IPS-20b (cell line): ENCODE data around the gene WDFY4.

Experiments
- H3K27ac ChIP-seq: one replicate; pipeline ENCODE4 v1.5.1; 2013; ENCODE audit warnings: low read length
- H3K27me3 ChIP-seq: 2 replicates; pipeline ENCODE4 v1.6.1; 2013; ENCODE audit warnings: mild to moderate bottlenecking, low read length, inconsistent platforms; ENCODE audit not compliant: insufficient read depth
- H3K36me3 ChIP-seq: 2 replicates; pipeline ENCODE4 v1.6.1; 2013; ENCODE audit warnings: low read depth, mild to moderate bottlenecking, inconsistent platforms, low read length, moderate library complexity; ENCODE audit not compliant: insufficient read depth
- H3K4me1 ChIP-seq: 2 replicates; pipeline ENCODE4 v1.6.1; 2013; ENCODE audit warnings: mild to moderate bottlenecking, control low read depth, inconsistent platforms, low read length, moderate library complexity; ENCODE audit not compliant: insufficient read depth
- H3K4me3 ChIP-seq: 2 replicates; pipeline ENCODE4 v1.5.1; 2013; ENCODE audit warnings: mild to moderate bottlenecking, low read length, inconsistent platforms
- H3K9ac ChIP-seq: 2 replicates; pipeline ENCODE4 v1.6.1; 2013; ENCODE audit warnings: low read depth, mild to moderate bottlenecking, inconsistent platforms, low read length, moderate library complexity
- H3K9me3 ChIP-seq: 2 replicates; pipeline ENCODE4 v1.6.1; 2013; ENCODE audit warnings: mild to moderate bottlenecking, low read depth, low read length, inconsistent platforms; ENCODE audit not compliant: insufficient read depth

Gene WDFY4

GRCh38 chr10:48836605-48837004 is 151.9 kb downstream of the WDFY4 start:
- Histone ChIP-seq H3K9ac (no peak overlapping the region), H3K9me3 (no peaks in the 10 kb centered on the region), H3K27ac (no peak overlapping the region), H3K36me3 (no peaks in the 10 kb centered on the region), H3K27me3 (no peaks in the 10 kb centered on the region; the same call in 1 of the 2 replicates), H3K4me1 (no peaks in the 10 kb centered on the region), H3K4me3 (no peak overlapping the region)

GRCh38 chr10:48838834-48839233 is 154.2 kb downstream of the WDFY4 start:
- Histone ChIP-seq H3K36me3 (no peaks in the 10 kb centered on the region), H3K4me3 (no peak overlapping the region), H3K27me3 (no peaks in the 10 kb centered on the region; the same call in 1 of the 2 replicates), H3K27ac (no peak overlapping the region), H3K4me1 (no peaks in the 10 kb centered on the region), H3K9me3 (no peaks in the 10 kb centered on the region), H3K9ac (no peak overlapping the region)

- no peak overlapping the region for H3K4me3 ChIP-seq
- H3K9me3 ChIP-seq: no peaks in the 10 kb centered on the region
- no peak overlapping the region for H3K9ac ChIP-seq
- H3K4me1 ChIP-seq: no peaks in the 10 kb centered on the region
- H3K27me3 ChIP-seq: no peaks in the 10 kb centered on the region; the same call in 1 of the 2 replicates
- no peaks in the 10 kb centered on the region for H3K36me3 ChIP-seq
- H3K27ac ChIP-seq: no peak overlapping the region
These were observed 155.4 kb downstream of the WDFY4 start for GRCh38 chr10:48839809-48840679.

- Histone ChIP-seq H3K4me3 (no peak overlapping the region), H3K4me1 (no peaks in the 10 kb centered on the region), H3K27me3 (no peaks in the 10 kb centered on the region), H3K36me3 (no peaks in the 10 kb centered on the region), H3K9ac (no peak overlapping the region), H3K27ac (no peak overlapping the region), H3K9me3 (no peaks in the 10 kb centered on the region)
These were observed 157.6 kb downstream of the WDFY4 start for GRCh38 chr10:48842231-48842630.

GRCh38 chr10:48843198-48843597 is 158.5 kb downstream of the WDFY4 start:
- Histone ChIP-seq H3K36me3 (no peaks in the 10 kb centered on the region), H3K4me3 (no peak overlapping the region), H3K27me3 (no peaks in the 10 kb centered on the region), H3K27ac (no peak overlapping the region), H3K4me1 (no peaks in the 10 kb centered on the region), H3K9me3 (no peaks in the 10 kb centered on the region), H3K9ac (no peak overlapping the region)

- Histone ChIP-seq H3K27ac (no peak overlapping the region), H3K4me3 (no peak overlapping the region), H3K9me3 (no peaks in the 10 kb centered on the region)
These were observed 159.9 kb downstream of the WDFY4 start for GRCh38 chr10:48844616-48845015.

GRCh38 chr10:48845512-48845911 is 160.8 kb downstream of the WDFY4 start:
- H3K27me3 ChIP-seq: no peaks in the 10 kb centered on the region
- no peaks in the 10 kb centered on the region for H3K9me3 ChIP-seq
- H3K4me1 ChIP-seq: no peaks in the 10 kb centered on the region

More at GRCh38 chr10:48844616-48845015, 159.9 kb downstream of the WDFY4 start:
- Histone ChIP-seq H3K9ac (no peak overlapping the region), H3K27me3 (no peaks in the 10 kb centered on the region), H3K36me3 (no peaks in the 10 kb centered on the region), H3K4me1 (no peaks in the 10 kb centered on the region)

GRCh38 chr10:48847691-48848090 is 163.0 kb downstream of the WDFY4 start:
- H3K27ac ChIP-seq: no peak overlapping the region
- H3K36me3 ChIP-seq: no peaks in the 10 kb centered on the region
- H3K9me3 ChIP-seq: no peaks in the 10 kb centered on the region
- H3K4me1 ChIP-seq: no peaks in the 10 kb centered on the region
- H3K27me3 ChIP-seq: no peaks in the 10 kb centered on the region
- H3K9ac ChIP-seq: no peak overlapping the region
- H3K4me3 ChIP-seq: no peak overlapping the region

More at GRCh38 chr10:48845512-48845911, 160.8 kb downstream of the WDFY4 start:
- no peak overlapping the region for H3K4me3 ChIP-seq
- no peaks in the 10 kb centered on the region for H3K36me3 ChIP-seq
- H3K9ac ChIP-seq: no peak overlapping the region
- no peak overlapping the region for H3K27ac ChIP-seq

GRCh38 chr10:48856855-48857254 is 172.2 kb downstream of the WDFY4 start:
- Histone ChIP-seq H3K27me3 (no peaks in the 10 kb centered on the region), H3K27ac (no peak overlapping the region), H3K36me3 (no peaks in the 10 kb centered on the region), H3K9me3 (0 out of 2 replicates have a peak, but pooled peaks cover 3% of the 10 kb centered on the region), H3K4me3 (no peak overlapping the region), H3K4me1 (no peaks in the 10 kb centered on the region), H3K9ac (no peak overlapping the region)

- Histone ChIP-seq H3K9me3 (no peaks in the 10 kb centered on the region), H3K9ac (no peak overlapping the region), H3K27me3 (no peaks in the 10 kb centered on the region), H3K36me3 (no peaks in the 10 kb centered on the region), H3K4me1 (no peaks in the 10 kb centered on the region), H3K4me3 (no peak overlapping the region), H3K27ac (no peak overlapping the region)
These were observed 187.6 kb downstream of the WDFY4 start for GRCh38 chr10:48872234-48872633.

- Histone ChIP-seq H3K9ac (no peak overlapping the region), H3K4me3 (no peak overlapping the region), H3K9me3 (no peaks in the 10 kb centered on the region), H3K36me3 (no peaks in the 10 kb centered on the region), H3K27me3 (no peaks in the 10 kb centered on the region), H3K27ac (no peak overlapping the region), H3K4me1 (peaks cover 4% of the 10 kb centered on the region; the same call in 1 of the 2 replicates)
These were observed 193.4 kb downstream of the WDFY4 start for GRCh38 chr10:48878091-48878490.

GRCh38 chr10:48879451-48879850 is 194.8 kb downstream of the WDFY4 start:
- no peaks in the 10 kb centered on the region for H3K36me3 ChIP-seq
- no peak overlapping the region for H3K4me3 ChIP-seq
- peaks cover 4% of the 10 kb centered on the region; the same call in 1 of the 2 replicates for H3K4me1 ChIP-seq
- no peak overlapping the region for H3K9ac ChIP-seq
- H3K27me3 ChIP-seq: no peaks in the 10 kb centered on the region
- H3K27ac ChIP-seq: no peak overlapping the region
- no peaks in the 10 kb centered on the region for H3K9me3 ChIP-seq
